GM23338 (cell line): ENCODE data around the gene YTHDC2.

Experiments
- EZH2 ChIP-seq: fragments of 200-600 bp; sonication (generic); IDR thresholded peaks from one replicate; pipeline ENCODE4 v1.8.0; 2017; ENCODE audit warnings: antibody characterized with exemption, mild to moderate bottlenecking, low read depth; ENCODE audit not compliant: unreplicated experiment
- EZH2phosphoT487 ChIP-seq: fragments of 200-600 bp; sonication (generic); IDR thresholded peaks from one replicate; pipeline ENCODE4 v1.8.1; 2018; ENCODE audit warnings: antibody characterized with exemption; ENCODE audit not compliant: unreplicated experiment
- JUNB ChIP-seq: IDR thresholded peaks from one replicate; pipeline ENCODE4 v1.6.1; 2016; ENCODE audit warnings: antibody characterized with exemption; ENCODE audit not compliant: unreplicated experiment
- NANOG ChIP-seq: IDR thresholded peaks from 2 replicates; pipeline ENCODE4 v1.6.1; 2016; ENCODE audit warnings: antibody characterized with exemption, borderline replicate concordance
- ZNF114 ChIP-seq: fragments of 250-450 bp; sonication (Bioruptor Pico); IDR thresholded peaks from 2 replicates; pipeline ENCODE4 v1.5.0; 2020; ENCODE audit warnings: mild to moderate bottlenecking, moderate library complexity
- TF ChIP-seq, protein P1 (sequence below), 2 experiments: fragments of 200-600 bp in 1 of 2; sonication (generic) in 1 of 2; conservative IDR thresholded peaks; 2 replicates each; pipeline versions ENCODE4 v1.5.1 to v1.6.1; 2016 to 2017; ENCODE audit warnings: antibody characterized with exemption in 2 of 2, low read depth in 2 of 2, mild to moderate bottlenecking in 2 of 2, moderate library complexity in 1 of 2

DNA sequence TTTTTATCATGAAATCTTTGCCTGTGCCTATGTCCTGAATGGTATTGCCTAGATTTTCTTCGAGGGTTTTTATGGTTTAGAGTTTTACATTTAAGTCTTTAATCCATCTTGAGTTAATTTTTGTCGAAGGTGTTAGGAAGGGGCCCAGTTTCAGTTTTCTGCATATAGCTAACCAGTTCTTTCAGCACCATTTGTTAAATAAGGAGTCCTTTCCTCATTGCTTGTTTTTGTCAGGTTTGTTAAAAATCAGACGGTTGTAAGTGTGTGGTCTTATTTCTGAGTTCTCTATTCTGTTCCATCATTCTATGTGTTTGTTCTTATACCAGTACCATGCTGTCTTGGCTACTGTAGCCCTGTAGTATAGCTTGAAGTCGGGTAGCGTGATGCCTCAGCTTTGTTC is 55.9 kb downstream of the YTHDC2 start:
- TF ChIP-seq, protein P1, sequence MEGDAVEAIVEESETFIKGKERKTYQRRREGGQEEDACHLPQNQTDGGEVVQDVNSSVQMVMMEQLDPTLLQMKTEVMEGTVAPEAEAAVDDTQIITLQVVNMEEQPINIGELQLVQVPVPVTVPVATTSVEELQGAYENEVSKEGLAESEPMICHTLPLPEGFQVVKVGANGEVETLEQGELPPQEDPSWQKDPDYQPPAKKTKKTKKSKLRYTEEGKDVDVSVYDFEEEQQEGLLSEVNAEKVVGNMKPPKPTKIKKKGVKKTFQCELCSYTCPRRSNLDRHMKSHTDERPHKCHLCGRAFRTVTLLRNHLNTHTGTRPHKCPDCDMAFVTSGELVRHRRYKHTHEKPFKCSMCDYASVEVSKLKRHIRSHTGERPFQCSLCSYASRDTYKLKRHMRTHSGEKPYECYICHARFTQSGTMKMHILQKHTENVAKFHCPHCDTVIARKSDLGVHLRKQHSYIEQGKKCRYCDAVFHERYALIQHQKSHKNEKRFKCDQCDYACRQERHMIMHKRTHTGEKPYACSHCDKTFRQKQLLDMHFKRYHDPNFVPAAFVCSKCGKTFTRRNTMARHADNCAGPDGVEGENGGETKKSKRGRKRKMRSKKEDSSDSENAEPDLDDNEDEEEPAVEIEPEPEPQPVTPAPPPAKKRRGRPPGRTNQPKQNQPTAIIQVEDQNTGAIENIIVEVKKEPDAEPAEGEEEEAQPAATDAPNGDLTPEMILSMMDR (conservative IDR thresholded peaks at IDR 0.05; ENCODE audit: low read depth in 2 of 2) = no peak
- TF ChIP-seq EZH2 (no peak), EZH2phosphoT487 (no peak), ZNF114 (no peak), JUNB (no peak), NANOG (no peak)
